ENCODE data around the gene FIGNL1.
"Not testable (repeated sequence)": the region's sequence is repeated elsewhere in the genome, so short reads cannot be mapped to it uniquely, and the experiment has no call there.

Gene FIGNL1

DNA sequence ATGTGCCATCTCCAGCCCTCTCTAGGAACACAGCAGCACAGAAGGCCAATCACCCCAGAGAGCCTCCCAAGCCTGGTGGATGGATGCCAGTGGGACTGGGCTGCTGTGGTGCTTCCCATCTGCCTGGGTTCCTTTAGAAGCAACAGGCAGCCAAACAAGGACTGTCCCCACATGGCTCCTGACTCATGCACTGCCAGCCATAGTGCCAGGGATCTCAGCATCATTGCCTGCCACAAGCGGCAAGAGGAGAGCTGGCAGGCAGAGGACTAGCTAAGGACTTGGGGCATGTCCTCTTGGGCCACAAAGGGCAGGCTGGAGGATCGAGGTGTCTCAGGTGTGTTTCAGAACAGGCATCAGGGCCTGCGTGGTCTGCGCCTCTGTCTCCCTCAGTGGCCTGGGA, 23.4 kb upstream of the FIGNL1 start:
- DNase-seq, result no peak
- in situ Hi-C loops (cut with HindIII; ENCODE audit: low pct_ligation_motif_present, low pct_unique_long_range_greater_than_20kb, low sequenced_read_pairs), result no loop called here

GRCh38 chr7:50472427-50472826, 22.3 kb upstream of the FIGNL1 start:
- DNase-seq, result no peak
- in situ Hi-C loops (cut with HindIII; ENCODE audit: low pct_ligation_motif_present, low pct_unique_long_range_greater_than_20kb, low sequenced_read_pairs), result no loop called here

DNA sequence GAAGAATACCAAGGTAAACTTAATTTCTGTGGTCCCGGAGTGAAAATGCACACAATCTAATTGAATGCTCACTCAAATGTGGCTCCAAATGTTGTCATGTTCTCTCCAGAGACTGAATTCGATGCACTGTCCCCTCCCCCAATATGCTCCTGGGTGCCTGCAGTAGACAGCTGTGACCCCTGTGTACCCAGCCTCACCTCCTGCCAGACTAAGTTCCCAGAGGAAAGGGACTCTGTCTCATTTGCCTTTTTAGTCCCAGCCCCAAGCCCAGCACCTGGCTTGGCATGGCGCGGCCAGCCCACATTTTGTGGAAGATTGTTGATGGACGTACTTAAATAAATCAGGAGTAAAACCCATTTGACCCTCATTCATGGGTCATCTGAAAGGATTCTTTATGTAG, 21.8 kb upstream of the FIGNL1 start:
- in situ Hi-C loops (cut with HindIII; ENCODE audit: low pct_ligation_motif_present, low pct_unique_long_range_greater_than_20kb, low sequenced_read_pairs), result no loop called here
- DNase-seq, result no peak

DNA sequence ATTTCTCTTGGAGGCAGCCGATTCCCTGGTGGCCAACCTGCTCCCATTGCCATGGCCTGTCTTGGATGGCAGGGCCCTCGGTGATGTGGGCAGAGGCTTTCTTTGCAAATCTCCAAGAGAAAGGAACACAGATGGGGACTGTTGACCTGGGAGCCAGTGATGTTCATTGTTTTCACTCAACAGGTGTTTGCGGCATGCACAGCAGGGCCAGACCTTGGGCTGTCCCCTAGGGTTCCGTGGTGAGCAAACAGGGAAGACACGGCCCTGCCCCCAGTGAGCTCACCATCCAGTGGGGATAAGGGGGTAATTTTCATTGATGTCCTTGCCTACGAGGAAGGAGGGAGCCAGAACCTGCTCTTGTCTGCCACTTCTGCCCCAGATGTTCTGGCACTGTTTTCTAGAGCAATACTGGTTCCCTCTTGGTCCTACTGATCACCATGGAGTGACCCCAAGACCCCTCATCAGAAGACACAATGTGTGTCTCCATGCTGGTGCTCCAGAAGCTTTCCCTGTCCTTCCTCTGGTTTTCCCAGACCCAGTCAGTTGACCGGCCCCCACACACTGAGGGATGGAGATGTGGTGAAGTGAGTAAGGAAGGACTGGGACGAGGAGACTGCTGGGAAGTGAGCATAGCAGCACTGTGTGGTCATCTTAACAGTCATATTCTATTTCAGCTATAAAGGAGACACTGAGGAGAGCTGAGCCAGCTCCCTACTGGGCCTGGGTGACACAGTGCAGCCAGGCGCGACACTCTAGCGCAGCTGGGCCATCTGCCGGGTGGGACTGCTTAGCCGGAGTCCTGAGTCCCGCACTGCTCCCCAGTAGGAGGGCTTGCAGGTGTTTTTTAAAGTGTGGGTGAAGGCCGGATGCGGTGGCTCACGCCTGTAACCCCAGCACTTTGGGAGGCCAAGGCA, 20.4 kb upstream of the FIGNL1 start:
- in situ Hi-C loops (cut with HindIII; ENCODE audit: low pct_ligation_motif_present, low pct_unique_long_range_greater_than_20kb, low sequenced_read_pairs), result no loop called here
- no peak for DNase-seq

- no peak for DNase-seq
- in situ Hi-C loops (cut with HindIII; ENCODE audit: low pct_ligation_motif_present, low pct_unique_long_range_greater_than_20kb, low sequenced_read_pairs), result no loop called here
These were observed 19.0 kb upstream of the FIGNL1 start for GRCh38 chr7:50469181-50469580.

GRCh38 chr7:50467817-50468610, 17.9 kb upstream of the FIGNL1 start:
- DNase-seq, result peak; percentile 85
- in situ Hi-C loops (cut with HindIII; ENCODE audit: low pct_ligation_motif_present, low pct_unique_long_range_greater_than_20kb, low sequenced_read_pairs), result no loop called here

- no peak for DNase-seq
- in situ Hi-C loops (cut with HindIII; ENCODE audit: low pct_ligation_motif_present, low pct_unique_long_range_greater_than_20kb, low sequenced_read_pairs), result no loop called here
These were observed 16.9 kb upstream of the FIGNL1 start for GRCh38 chr7:50466815-50467585.

DNA sequence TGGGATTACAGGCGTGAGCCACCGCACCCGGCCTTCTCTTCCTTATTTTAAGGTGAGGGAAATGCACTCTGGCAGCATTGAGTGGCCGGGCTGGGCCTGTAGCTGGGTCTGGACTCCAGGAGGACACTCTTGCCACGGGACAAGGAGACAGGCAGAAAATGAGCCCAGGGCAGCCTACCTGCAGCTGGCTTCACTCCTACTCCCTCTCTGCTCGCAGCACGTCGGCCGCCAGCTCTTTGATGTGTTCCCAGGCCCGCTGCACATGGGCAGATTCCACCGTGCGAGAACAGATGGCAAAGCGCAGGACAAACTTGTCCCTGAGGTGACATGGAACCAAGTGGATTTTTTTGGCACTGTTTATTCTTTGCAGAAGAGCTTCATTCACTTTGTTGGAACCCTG, 12.9 kb upstream of the FIGNL1 start:
- in situ Hi-C loops (cut with HindIII; ENCODE audit: low pct_ligation_motif_present, low pct_unique_long_range_greater_than_20kb, low sequenced_read_pairs), result no loop called here
- DNase-seq, result no peak

GRCh38 chr7:50462361-50462760, 12.2 kb upstream of the FIGNL1 start:
- in situ Hi-C loops (cut with HindIII; ENCODE audit: low pct_ligation_motif_present, low pct_unique_long_range_greater_than_20kb, low sequenced_read_pairs), result no loop called here
- no peak for DNase-seq

GRCh38 chr7:50461695-50462094, 11.5 kb upstream of the FIGNL1 start:
- in situ Hi-C loops (cut with HindIII; ENCODE audit: low pct_ligation_motif_present, low pct_unique_long_range_greater_than_20kb, low sequenced_read_pairs), result no loop called here
- DNase-seq, result no peak

- in situ Hi-C loops (cut with HindIII; ENCODE audit: low pct_ligation_motif_present, low pct_unique_long_range_greater_than_20kb, low sequenced_read_pairs); DNase-seq: not testable (repeated sequence)
These were observed 9.0 kb upstream of the FIGNL1 start for GRCh38 chr7:50459183-50459582.

DNA sequence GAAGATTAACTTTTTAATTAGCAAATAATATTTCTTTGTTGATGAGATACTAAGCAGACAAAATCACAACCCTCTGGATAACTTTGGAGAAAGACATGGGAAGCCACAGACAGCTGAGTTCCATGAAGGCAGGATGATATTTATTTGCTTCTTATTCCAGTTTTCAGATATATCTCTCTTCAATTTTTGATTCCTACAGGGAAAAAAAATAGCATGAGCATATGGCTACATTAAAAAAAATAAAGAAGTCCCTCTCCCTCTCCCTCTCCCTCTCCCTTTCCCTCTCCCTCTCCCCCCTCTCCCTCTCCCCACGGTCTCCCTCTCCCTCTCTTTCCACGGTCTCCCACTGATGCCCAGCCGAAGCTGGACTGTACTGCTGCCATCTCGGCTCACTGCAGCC, 8.5 kb upstream of the FIGNL1 start:
- DNase-seq; in situ Hi-C loops (cut with HindIII; ENCODE audit: low pct_ligation_motif_present, low pct_unique_long_range_greater_than_20kb, low sequenced_read_pairs): not testable (repeated sequence)

DNA sequence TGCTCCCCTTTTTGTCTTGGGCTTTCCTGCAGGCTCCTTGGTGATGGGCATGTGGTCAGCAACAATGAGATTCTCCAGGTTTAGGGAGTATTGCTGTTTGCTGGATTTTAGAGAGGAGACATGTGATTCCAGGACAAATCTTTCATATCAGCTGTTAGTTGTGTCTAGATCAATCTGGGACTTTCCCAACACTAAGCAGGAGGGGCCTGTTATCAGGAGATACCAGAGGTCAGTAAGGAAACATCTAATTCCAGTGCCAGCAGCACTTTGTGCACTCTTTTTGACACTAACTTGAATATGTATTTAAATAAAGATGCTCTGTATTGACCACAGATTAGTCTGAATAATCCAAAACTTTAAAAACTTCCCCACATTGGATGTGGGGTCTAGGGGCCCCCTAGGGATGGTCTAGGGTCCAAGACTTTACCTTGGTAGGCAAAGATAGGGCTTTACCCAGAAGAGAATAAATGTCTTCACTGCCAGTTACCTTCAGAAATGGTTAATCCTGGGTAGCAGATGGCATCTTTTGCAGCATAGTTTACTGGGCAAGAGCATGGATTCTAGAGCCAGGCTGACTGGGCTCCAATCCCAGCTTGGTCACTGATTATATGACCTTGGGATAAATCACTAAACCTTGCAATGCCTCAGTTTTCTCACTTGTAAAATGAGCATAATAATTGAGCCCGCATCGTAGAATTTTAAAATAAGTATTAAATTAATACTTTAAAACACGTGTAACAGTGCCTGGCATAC, 6.4 kb upstream of the FIGNL1 start:
- in situ Hi-C loops (cut with HindIII; ENCODE audit: low pct_ligation_motif_present, low pct_unique_long_range_greater_than_20kb, low sequenced_read_pairs), result no loop called here
- no peak for DNase-seq

DNA sequence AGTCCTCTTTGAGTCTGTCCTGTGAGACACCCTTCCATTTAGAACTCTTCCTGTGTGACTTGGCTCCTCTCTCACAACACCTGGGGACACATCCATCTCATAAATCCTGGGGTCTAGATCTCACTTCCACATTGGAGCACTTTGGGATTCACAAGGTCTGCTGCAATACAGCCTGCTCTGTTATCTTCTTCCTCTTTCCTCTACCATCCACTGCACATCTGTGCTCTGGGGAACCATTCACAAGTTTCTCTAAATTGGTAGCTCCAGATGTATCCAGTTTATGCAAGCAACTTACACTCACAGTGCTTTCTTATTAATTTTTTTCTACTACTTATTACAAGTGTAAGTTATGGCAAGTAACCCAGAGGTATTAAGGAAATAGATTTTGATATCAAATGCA, 5.5 kb upstream of the FIGNL1 start:
- in situ Hi-C loops (cut with HindIII; ENCODE audit: low pct_ligation_motif_present, low pct_unique_long_range_greater_than_20kb, low sequenced_read_pairs), result no loop called here
- DNase-seq, result no peak

DNA sequence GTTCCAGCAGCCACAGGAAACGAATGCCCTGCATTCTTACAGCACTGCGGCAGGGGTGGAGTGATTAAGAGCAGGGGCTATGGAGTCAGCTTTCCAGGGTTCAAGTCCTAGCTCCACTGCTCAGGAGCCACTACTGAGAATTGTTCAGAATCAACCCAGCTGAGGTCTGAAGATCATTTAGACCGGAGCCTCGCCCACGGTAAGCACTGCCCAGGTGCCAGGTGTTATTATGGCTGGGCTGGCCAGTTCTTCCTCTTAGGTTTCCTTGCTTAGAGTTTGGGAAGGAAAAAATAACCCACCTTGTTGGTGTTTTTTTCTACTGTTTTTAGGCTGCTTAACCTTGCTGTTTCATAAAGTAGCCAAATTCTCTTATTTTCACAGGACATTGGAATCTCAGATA, 4.8 kb upstream of the FIGNL1 start:
- in situ Hi-C loops (cut with HindIII; ENCODE audit: low pct_ligation_motif_present, low pct_unique_long_range_greater_than_20kb, low sequenced_read_pairs), result no loop called here
- no peak for DNase-seq

GRCh38 chr7:50450590-50451032, 461 bp upstream of the FIGNL1 start:
- in situ Hi-C loops (cut with HindIII; ENCODE audit: low pct_ligation_motif_present, low pct_unique_long_range_greater_than_20kb, low sequenced_read_pairs), result no loop called here
- DNase-seq, result no peak

GRCh38 chr7:50449501-50449880, 659 bp downstream of the FIGNL1 start:
- DNase-seq, result no peak
- in situ Hi-C loops (cut with HindIII; ENCODE audit: low pct_ligation_motif_present, low pct_unique_long_range_greater_than_20kb, low sequenced_read_pairs), result no loop called here

DNA sequence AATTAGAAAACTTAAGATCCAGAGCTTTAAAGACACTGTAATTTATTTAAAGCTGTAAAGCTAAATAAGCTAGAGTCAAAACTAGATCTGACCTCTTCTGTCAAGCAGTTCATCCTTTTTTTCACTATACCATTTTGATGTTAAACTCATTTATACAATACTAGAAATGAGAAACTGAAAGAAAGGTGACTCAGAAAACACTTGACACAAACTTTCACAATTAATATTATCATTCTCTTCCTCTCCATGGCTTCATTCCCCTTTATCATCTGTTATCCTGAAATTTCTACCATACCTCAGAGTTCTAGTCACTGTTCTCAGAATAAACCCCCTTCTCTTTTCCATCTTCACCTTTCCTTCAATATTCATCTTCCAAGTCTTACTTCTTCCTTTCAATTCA, 1.3 kb downstream of the FIGNL1 start:
- in situ Hi-C loops (cut with HindIII; ENCODE audit: low pct_ligation_motif_present, low pct_unique_long_range_greater_than_20kb, low sequenced_read_pairs), result no loop called here
- no peak for DNase-seq

Measured in ACHN (cell line).